SKM-1 treated with dmso at 0.1 percent for 144 hours (cell line): ENCODE results near the gene CD86.
"Not testable (repeated sequence)": the region's sequence is repeated elsewhere in the genome, so short reads cannot be mapped to it uniquely, and the experiment has no call there.

Experiments used
- DNase-seq: peaks from one replicate; lab custom pipeline; 2025; ENCODE audit not compliant: unreplicated experiment; lab: John Stamatoyannopoulos, UW

Gene CD86, protein sequence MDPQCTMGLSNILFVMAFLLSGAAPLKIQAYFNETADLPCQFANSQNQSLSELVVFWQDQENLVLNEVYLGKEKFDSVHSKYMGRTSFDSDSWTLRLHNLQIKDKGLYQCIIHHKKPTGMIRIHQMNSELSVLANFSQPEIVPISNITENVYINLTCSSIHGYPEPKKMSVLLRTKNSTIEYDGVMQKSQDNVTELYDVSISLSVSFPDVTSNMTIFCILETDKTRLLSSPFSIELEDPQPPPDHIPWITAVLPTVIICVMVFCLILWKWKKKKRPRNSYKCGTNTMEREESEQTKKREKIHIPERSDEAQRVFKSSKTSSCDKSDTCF

GRCh38 chr3:122055215-122055614, at the start of gene CD86:
CD86 (plus strand) TSS chr3:122055362; CDS start chr3:122055490, 128 bp downstream.
- peak; percentile 93 for DNase-seq

DNA sequence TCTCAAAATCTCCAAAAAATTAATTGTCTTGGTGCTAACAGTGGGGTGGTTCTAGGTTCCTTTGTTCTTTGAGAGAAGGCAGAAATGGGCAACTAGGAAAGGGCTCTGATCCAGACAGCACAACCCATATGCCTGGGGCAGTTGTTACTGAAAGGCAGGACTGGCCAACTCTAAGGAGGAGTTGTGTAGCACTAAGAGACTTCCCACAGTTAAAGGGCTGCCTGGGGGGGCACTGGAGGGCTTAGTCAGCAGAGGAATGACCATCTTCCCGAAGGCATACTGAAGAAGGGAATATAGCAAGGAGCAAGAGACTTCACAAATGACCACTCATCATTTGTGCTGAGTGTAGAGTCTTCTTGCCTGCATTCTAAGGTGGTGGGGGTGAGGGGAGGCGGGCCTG, 48.9 kb upstream of the CD86 start:
- no peak for DNase-seq

DNA sequence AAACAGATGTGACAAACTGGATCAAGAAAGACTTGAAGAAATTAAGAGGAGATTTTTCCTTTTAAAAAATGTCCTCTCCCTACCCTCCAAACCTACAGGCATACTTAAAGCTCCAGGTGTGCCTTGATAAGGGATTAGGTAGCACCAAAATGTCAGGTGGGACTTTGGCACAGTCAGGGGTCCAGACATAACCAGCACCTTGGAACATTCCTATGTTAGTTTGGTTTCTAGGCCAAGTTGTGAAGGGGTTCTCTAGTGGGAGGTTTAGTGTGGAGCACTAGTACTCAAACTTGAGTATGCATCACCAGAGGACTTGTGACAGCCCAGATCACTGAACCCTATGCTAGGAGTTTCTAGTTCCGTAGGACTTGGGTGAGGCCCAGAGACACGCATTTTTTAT, 47.0 kb upstream of the CD86 start:
- no peak for DNase-seq

DNA sequence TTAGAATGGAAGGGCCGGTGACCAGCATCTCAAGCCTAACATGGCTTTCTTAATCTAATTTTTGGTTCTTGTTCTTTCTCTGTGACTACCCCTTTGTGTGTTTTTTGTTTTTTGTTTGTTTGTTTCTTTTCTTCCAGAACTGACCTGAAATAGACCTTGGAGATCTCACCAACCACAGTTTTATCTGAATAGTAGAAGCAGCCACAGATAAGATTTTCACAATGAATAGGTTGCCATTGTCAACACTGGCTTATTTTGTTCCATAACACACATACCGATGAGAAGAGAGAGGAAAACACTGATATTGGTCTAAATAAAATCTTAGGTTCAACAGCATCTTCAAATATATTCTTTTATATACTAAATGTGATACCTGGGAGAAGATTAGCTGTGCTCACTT, 44.7 kb upstream of the CD86 start:
- DNase-seq, result no peak

DNA sequence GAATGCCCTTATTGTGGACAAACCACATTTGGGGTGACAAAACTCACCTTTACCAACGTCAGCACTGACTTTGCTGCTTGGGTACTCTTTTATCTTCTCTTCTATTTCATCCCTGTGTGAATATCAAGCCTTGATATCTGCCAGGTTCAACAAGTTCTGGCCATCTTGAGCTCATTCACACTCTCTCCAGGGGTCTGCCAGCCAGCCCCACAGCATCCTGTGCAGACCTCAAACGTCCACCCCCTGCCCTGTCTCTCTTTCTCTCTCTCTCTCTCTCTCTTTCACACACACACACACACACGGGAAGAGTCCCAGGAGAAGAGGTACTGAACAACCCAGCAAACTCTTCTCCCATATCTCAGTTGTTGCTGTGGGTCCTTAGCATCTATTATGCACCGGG, 43.8 kb upstream of the CD86 start:
- no peak for DNase-seq

GRCh38 chr3:122012821-122013220, 42.3 kb upstream of the CD86 start:
- DNase-seq, result no peak

- DNase-seq, result no peak
Measured at GRCh38 chr3:122013448-122013925, 41.7 kb upstream of the CD86 start.

DNA sequence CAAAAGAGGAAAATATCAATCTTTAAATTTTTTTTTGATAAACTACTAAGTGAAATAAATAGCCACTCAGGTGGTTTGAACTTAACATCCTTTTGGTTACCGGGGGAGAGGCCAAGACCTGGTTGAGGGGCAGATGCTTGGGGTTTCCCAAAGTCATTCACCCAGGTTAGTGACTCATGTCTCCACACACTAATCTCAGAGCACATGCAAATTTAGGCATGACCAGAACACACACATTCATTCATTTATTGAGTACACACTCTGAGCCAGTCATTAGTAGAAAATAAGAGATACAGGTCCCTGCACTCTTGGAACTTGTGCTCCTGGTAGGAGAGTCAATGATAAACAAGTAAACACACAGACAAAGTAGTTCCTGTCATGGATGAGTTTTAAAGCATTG, 40.4 kb upstream of the CD86 start:
- no peak for DNase-seq

- DNase-seq, result no peak
Measured at GRCh38 chr3:122019493-122019892, 35.7 kb upstream of the CD86 start.

GRCh38 chr3:122021037-122021436, 34.1 kb upstream of the CD86 start:
- no peak for DNase-seq

- DNase-seq, result no peak
Measured at GRCh38 chr3:122021811-122022401, 33.3 kb upstream of the CD86 start, which contains the start of gene ILDR1. ILDR1 (minus strand) TSS chr3:122022247; CDS start chr3:122022077, 170 bp downstream.

- DNase-seq, result no peak
Measured at GRCh38 chr3:122023335-122023910, 31.7 kb upstream of the CD86 start.

- no peak for DNase-seq
Measured at GRCh38 chr3:122024800-122025199, 30.4 kb upstream of the CD86 start.

DNA sequence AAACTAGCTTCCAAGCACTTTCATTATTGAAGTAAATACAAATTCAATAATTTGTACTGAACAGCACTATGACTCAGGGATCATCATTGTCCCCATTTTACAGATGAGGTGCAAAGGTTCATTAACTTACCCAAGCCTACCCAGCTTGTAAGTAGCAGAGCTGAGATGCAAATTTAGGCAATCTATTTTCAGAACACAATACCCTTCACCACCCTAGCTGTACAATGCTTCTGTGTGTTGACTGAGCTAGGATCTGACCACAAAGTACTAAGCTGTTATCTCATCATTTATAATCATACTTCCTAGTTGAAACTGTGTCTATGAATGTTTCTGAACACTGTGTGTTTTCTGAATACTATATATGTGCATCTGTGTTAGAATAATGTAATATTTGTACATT, 29.9 kb upstream of the CD86 start:
- no peak for DNase-seq

DNA sequence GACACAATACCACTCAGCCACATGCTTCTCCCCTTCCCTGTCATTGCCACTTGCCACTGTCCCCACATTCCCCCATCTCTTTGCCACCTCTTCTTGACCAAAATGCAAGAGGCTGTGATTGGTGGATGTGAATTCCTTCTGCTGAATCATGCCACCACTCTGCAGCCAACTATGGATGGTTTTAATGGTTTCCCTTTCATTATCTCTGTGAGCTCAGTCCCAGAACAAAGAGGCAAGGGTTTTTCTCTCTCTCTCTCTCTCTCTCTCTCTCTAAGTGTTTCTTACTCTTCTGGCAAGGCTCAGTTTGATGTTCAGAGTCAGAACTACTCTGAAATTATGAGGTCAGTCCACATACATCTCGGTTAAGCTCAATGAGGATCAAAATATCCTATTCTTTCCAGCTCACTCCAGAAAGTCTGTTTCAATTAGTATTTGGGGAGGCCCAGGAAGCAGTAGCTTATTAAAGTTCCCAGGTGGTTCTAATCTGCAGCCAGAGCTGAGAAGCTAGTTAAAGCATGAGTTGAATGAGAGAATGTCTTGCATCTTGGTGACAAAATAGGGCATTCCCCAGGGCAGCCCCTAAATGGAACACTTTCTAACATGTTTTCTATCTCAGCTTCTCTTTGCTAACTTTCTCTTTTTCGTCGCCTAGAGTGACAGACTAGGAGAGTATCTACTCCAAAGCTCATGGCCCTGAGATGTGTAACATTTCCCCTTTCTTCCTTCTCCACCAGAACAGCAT, 24.6 kb upstream of the CD86 start:
- DNase-seq, result no peak

- DNase-seq, result no peak
Measured at GRCh38 chr3:122031123-122031468, 24.1 kb upstream of the CD86 start.

DNA sequence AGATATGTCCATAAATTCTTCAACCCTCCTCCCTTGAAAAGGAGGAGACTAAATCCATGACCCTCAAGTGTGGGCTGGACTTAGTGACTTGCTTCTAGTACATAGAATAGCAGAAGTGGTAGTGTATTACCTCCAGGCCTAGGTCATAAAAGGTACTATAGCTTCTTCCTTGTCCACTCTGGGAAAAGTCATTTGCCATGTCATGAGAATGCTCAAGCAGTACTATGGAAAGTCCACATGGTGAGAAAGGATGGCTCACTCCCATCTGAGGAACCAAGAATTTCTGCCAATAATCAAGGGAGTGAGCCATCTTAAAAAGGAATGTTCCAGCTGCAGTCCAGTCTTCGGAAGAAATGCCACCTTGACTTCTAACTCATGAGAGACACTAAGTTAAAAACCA, 22.6 kb upstream of the CD86 start:
- no peak for DNase-seq

DNA sequence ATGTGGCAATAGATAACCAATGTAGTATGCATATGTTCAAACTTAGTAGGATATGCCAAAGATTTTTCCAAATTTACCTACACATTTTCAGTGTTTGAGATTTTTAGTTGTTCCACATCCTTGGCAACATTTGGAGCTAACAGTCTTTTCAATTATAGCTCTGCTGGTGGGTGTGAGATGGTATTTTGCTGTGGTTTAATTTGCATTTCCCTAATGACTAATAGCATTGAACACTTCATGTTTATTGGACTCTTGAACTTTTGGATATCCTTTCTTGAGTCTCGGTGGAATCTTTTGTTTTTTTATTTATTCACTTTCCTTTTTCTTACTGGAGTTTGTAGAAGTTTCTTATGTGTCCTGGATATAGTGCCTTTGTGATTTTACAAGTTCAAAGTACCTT, 22.1 kb upstream of the CD86 start:
- DNase-seq, result no peak

GRCh38 chr3:122047296-122047695, 7.9 kb upstream of the CD86 start:
- not testable (repeated sequence) for DNase-seq

DNA sequence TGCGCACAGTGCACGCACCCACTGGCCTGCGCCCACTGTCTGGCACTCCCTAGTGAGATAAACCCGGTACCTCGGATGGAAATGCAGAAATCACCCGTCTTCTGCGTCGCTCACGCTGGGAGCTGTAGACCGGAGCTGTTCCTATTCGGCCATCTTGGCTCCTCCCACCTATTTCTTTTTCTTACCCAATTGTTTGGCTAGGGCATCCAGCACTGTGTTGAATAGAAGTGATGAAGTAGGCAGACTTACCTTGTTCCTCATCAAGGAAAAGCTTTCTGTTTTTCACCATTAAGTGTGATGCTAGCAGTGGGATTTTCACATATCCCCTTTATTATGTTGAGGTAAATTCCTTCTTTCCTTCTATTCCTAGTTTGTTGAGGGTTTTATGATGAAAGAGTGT, 7.4 kb upstream of the CD86 start:
- DNase-seq, result not testable (repeated sequence)

GRCh38 chr3:122052968-122053367, 2.2 kb upstream of the CD86 start:
- no peak for DNase-seq

GRCh38 chr3:122057671-122058070, 2.5 kb downstream of the CD86 start:
- no peak for DNase-seq
